Panc1 (cell line): ENCODE data around the gene COCH. TPM values are rescaled to one million over a fixed set of nuclear protein-coding genes. Genes with fewer than 3 reads are reported as not detected.

ENCODE experiments used
- ATAC-seq: fragments of 200-7000 bp; cut with Tn5 transposase; 2 replicates; pipeline ENCODE4 v1.9.1; 2020; ENCODE audit warnings: mild to moderate bottlenecking, moderate library complexity
- BruUV-seq: library from RNA; stranded (reverse); fragments of 400-500 nt; replicated peaks from 2 replicates; lab custom pipeline; 2021; lab: Mats Ljungman, UMichigan
- CTCF ChIA-PET: fragments of 300-600 bp; sonication (Branson Sonifier 250); formaldehyde crosslinking; loops from one replicate; lab custom pipeline; 2022; ENCODE audit warnings: antibody characterized with exemption; lab: Charles Lee
- POLR2A ChIA-PET: fragments of 300-600 bp; sonication (Branson Sonifier 250); formaldehyde crosslinking; loops from one replicate; lab custom pipeline; 2022; ENCODE audit warnings: antibody characterized with exemption; lab: Charles Lee
- DNase-seq: peaks from one replicate; pipeline ENCODE4 v3.0.0-alpha.2; 2010; ENCODE audit warnings: low read depth, low spot score
- H3K27ac ChIP-seq: 2 replicates; pipeline ENCODE4 v1.5.1; 2011; ENCODE audit warnings: mild to moderate bottlenecking, low read length, inconsistent platforms
- H3K27me3 ChIP-seq: fragments of 200-500 bp; sonication (Bioruptor generic); 2 replicates; pipeline ENCODE4 v1.6.0; 2014; ENCODE audit warnings: low read length, inconsistent platforms; ENCODE audit not compliant: control insufficient read depth, insufficient read depth
- H3K36me3 ChIP-seq: fragments of 200-500 bp; sonication (Bioruptor generic); 2 replicates; pipeline ENCODE4 v1.5.1; 2014; ENCODE audit warnings: inconsistent platforms, mild to moderate bottlenecking, low read length, moderate library complexity; ENCODE audit not compliant: control insufficient read depth, insufficient read depth
- H3K4me1 ChIP-seq: 2 replicates; pipeline ENCODE4 v1.5.1; 2011; ENCODE audit warnings: inconsistent platforms, mild to moderate bottlenecking, low read length, moderate library complexity; ENCODE audit not compliant: control insufficient read depth, insufficient read depth
- H3K4me3 ChIP-seq, 2 experiments: 2 replicates each; pipeline ENCODE4 v1.5.1; 2011 to 2012; ENCODE audit warnings: low read depth in 2 of 2, low read length in 2 of 2, mild to moderate bottlenecking in 2 of 2, inconsistent platforms in 1 of 2, moderate library complexity in 1 of 2
- H3K9me3 ChIP-seq: fragments of 200-500 bp; sonication (Bioruptor generic); 2 replicates; pipeline ENCODE4 v1.5.1; 2014; ENCODE audit warnings: low read depth, mild to moderate bottlenecking, inconsistent platforms, low read length, moderate library complexity; ENCODE audit not compliant: control insufficient read depth, insufficient read depth
- CTCF ChIP-seq: fragments of 450-650 bp; IDR thresholded peaks from 2 replicates; pipeline ENCODE4 v1.5.1; 2017; ENCODE audit warnings: mild to moderate bottlenecking
- POLR2AphosphoS5 ChIP-seq: IDR thresholded peaks from 2 replicates; pipeline ENCODE4 v1.6.1; 2012; ENCODE audit warnings: mild to moderate bottlenecking, low read depth, low read length, moderate library complexity
- REST ChIP-seq, 2 experiments: IDR thresholded peaks; 2 replicates each; pipeline ENCODE4 v1.6.1; 2011 to 2012; ENCODE audit warnings: low read depth in 2 of 2, control low read depth in 1 of 2, low read length in 1 of 2, mild to moderate bottlenecking in 1 of 2, moderate library complexity in 1 of 2; ENCODE audit not compliant: insufficient read depth in 1 of 2
- SIN3A ChIP-seq: IDR thresholded peaks from 2 replicates; pipeline ENCODE4 v1.6.1; 2012; ENCODE audit warnings: low read depth, mild to moderate bottlenecking, low read length, moderate library complexity, borderline replicate concordance; ENCODE audit not compliant: insufficient read depth
- TCF7L2 ChIP-seq: IDR thresholded peaks from 2 replicates; pipeline ENCODE4 v1.6.1; 2011; ENCODE audit warnings: mild to moderate bottlenecking, low read depth, low read length, inconsistent platforms
- in situ Hi-C: cut with HindIII; loops from 2 replicates; pipeline ENCODE4 v1.10.0; 2016; ENCODE audit warnings: low sequenced_read_pairs, low pct_unique_long_range_greater_than_20kb
- intact Hi-C: fragments of 100-400 bp; cut with micrococcal nuclease; formaldehyde crosslinking; loops from one replicate; pipeline ENCODE4 v1.10.0; 2022; ENCODE audit not compliant: unreplicated experiment
- total RNA-seq: library from RNA; stranded (reverse); gene quantifications from one replicate; pipeline ENCODE4 v1.2.1, GENCODE V29; 2021; ENCODE audit not compliant: unreplicated experiment

Gene COCH
- total RNA-seq, 1 experiment from 2014 or later = 1.3 TPM

- H3K27me3 ChIP-seq = no peaks in the 10 kb centered on the region
- no peak overlapping the region for H3K27ac ChIP-seq
- intact Hi-C loops (no loop called here), in situ Hi-C loops (no loop called here)
- DNase-seq = no peak
- peaks cover 3% of the 10 kb centered on the region; the same call in 1 of the 2 replicates for H3K36me3 ChIP-seq
- no peak overlapping the region for H3K4me3 ChIP-seq
- POLR2A ChIA-PET = no interaction called here
- BruUV-seq = no TSS peak
- ATAC-seq = no peak
- H3K4me1 ChIP-seq = no peaks in the 10 kb centered on the region
- CTCF ChIA-PET = no interaction called here
- H3K9me3 ChIP-seq = no peaks in the 10 kb centered on the region
- TF ChIP-seq CTCF (no peak), SIN3A (no peak), REST (IDR thresholded peaks at IDR 0.05; ENCODE audit: insufficient read depth in 1 of 2, low read depth in 2 of 2, low read length in 1 of 2) (no peak), POLR2AphosphoS5 (no peak), TCF7L2 (no peak)
Observed at GRCh38 chr14:30885840-30886740, 11.7 kb downstream of the COCH start.

DNA sequence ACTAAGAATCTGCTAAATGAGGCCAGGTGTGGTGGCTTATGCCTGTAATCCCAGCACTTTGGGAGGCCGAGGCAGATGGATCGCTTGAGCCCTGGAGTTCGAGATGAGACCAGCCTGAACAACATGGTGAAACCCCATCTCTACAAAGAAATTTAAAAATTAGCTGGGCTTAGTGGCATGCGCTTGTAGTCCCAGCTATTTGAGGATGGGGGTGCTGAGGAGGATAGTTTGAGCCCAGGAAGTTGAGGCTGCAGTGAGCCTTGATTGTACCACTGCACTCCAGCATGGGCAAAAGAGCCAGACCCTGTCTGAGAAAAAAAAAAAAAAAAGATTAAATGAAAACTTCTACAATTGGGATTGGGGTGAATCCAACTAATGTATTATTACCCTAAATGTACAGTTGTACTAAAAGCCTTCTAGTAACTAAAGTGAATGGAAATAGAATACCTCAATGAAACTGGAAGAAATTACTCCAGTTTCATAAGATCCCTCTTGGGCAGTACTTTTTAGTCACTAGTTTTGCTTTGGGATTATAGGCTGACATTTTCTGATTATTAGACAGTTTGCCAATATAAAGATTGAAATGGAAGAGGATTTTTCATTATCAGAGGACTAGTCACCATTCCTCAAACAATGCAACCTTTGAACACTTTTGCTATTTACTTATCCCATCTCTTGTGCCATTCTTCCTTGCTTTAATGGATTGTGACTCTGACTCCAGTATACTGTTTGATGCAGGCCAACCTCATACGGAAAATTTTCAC lies 14.3 kb downstream of the COCH start:
- Histone ChIP-seq H3K27me3 (no peaks in the 10 kb centered on the region), H3K4me1 (no peaks in the 10 kb centered on the region), H3K27ac (no peak overlapping the region), H3K9me3 (no peaks in the 10 kb centered on the region), H3K4me3 (no peak overlapping the region), H3K36me3 (peaks cover 3% of the 10 kb centered on the region)
- TF ChIP-seq CTCF (no peak), REST (IDR thresholded peaks at IDR 0.05; ENCODE audit: insufficient read depth in 1 of 2, low read depth in 2 of 2, low read length in 1 of 2) (no peak), TCF7L2 (no peak), SIN3A (no peak), POLR2AphosphoS5 (no peak)
- POLR2A ChIA-PET = no interaction called here
- ATAC-seq (no peak), DNase-seq (no peak)
- CTCF ChIA-PET = no interaction called here
- in situ Hi-C loops (no loop called here), intact Hi-C loops (no loop called here)
- TSS peak; percentile 32 for BruUV-seq
